Transverse colon (tissue), 4 donors: ENCODE measurements around the gene CYP27A1. TPM values are rescaled to one million over a fixed set of nuclear protein-coding genes. Genes with fewer than 3 reads are reported as not detected.

Source experiments
- DNase-seq: peaks from one replicate; pipeline ENCODE4 v3.0.0-alpha.2; 2019
- H3K27ac ChIP-seq, 4 donors: fragments of 200-600 bp; sonication (generic); 2 replicates each; pipeline ENCODE4 v1.5.1; 2016 to 2018; ENCODE audit warnings: inconsistent platforms in 4 of 4
- H3K27me3 ChIP-seq: fragments of 200-600 bp; sonication (generic); 2 replicates; pipeline ENCODE4 v1.5.1; 2017; ENCODE audit warnings: inconsistent platforms
- H3K36me3 ChIP-seq, 4 donors: fragments of 200-600 bp; sonication (generic); 2 replicates each; pipeline ENCODE4 v1.5.1; 2017 to 2019; ENCODE audit warnings: inconsistent platforms in 4 of 4
- H3K4me1 ChIP-seq, 4 donors: fragments of 200-600 bp; sonication (generic); 2 replicates each; pipeline ENCODE4 v1.5.1; 2017 to 2020; ENCODE audit warnings: inconsistent platforms in 4 of 4
- H3K4me3 ChIP-seq, 4 donors: fragments of 200-600 bp; sonication (generic); 1 replicate in 1 of 4; 2 replicates in 3 of 4; pipeline versions ENCODE4 v1.5.1 to v1.6.1; 2017 to 2019; ENCODE audit warnings: inconsistent platforms in 4 of 4
- H3K9me3 ChIP-seq, 2 donors: fragments of 200-600 bp; sonication (generic); 2 replicates each; pipeline ENCODE4 v1.5.1; 2017 to 2019; ENCODE audit warnings: inconsistent platforms in 2 of 2
- CTCF ChIP-seq, 5 experiments: fragments of 200-600 bp in 3 of 5; fragments of 450-650 bp in 2 of 5; sonication (generic) in 3 of 5; IDR thresholded peaks; 1 replicate in 2 of 5; 2 replicates in 3 of 5; pipeline ENCODE4 v1.5.1; 2016 to 2017; ENCODE audit warnings: antibody characterized with exemption in 5 of 5, inconsistent platforms in 3 of 5, mild to moderate bottlenecking in 2 of 5, moderate library complexity in 1 of 5
- EP300 ChIP-seq: sonication (generic); formaldehyde crosslinking; IDR thresholded peaks from one replicate; pipeline ENCODE4 v1.6.1; 2017; ENCODE audit warnings: antibody characterized with exemption, low read depth
- POLR2A ChIP-seq: fragments of 450-650 bp; IDR thresholded peaks from one replicate; pipeline ENCODE4 v1.6.1; 2016; ENCODE audit warnings: antibody characterized with exemption, mild to moderate bottlenecking, moderate library complexity
- POLR2AphosphoS5 ChIP-seq, 3 donors: sonication (generic); formaldehyde crosslinking; IDR thresholded peaks; one replicate each; pipeline ENCODE4 v1.6.1; 2016; ENCODE audit warnings: antibody characterized with exemption in 3 of 3
- WGBS, 2 donors: methylation state at CpG; one replicate each; pipeline ENCODE4 v1.1.5; 2018; ENCODE audit warnings: low coverage in 1 of 2; 5-methylcytosine and 5-hydroxymethylcytosine counted together
- in situ Hi-C, 4 donors: fragments of 200-750 bp; cut with MboI; loops; one replicate each; pipeline versions ENCODE4 v1.15.0 to v1.15.1; 2017; ENCODE audit warnings: low sequenced_read_pairs in 3 of 4, low pct_ligation_motif_present in 1 of 4, low pct_unique_long_range_greater_than_20kb in 1 of 4
- intact Hi-C: fragments of 100-400 bp; cut with DNase I; formaldehyde crosslinking; loops from one replicate; pipeline ENCODE4 v1.15.1; 2023; ENCODE audit warnings: low total_unique reads
- total RNA-seq, 4 donors: library from RNA; depleted of rRNA; stranded (reverse); fragments of >200 nt; gene quantifications; one replicate each; pipeline ENCODE4 v1.1.0, GENCODE V29; 2016

Gene CYP27A1
- total RNA-seq, 4 donors from 2014 or later: 48.3 to 159 (median 75.5) TPM

GRCh38 chr2:218832081-218832480 is 50.1 kb downstream of the CYP27A1 start:
- Histone ChIP-seq H3K27ac (no peak overlapping the region), H3K27me3 (peaks cover 40% of the 10 kb centered on the region), H3K36me3 (no peaks in the 10 kb centered on the region), H3K4me1 (no peaks in the 10 kb centered on the region), H3K4me3 (no peak overlapping the region), H3K9me3 (peaks cover 0 to under 1% of the 10 kb centered on the region in 2 donors)
- in situ Hi-C loops: loop anchor here (10.0 to 25.0 kb wide), 4 partner anchors 95 to 120 kb away; partner anchors contain the start of gene TTLL4 (in 1 of the 4)
- WGBS, 2 donors: 80% methylated on average over 3 of the region's 3 CpGs; no CpG with 5 or more reads in 1 of the 2 donors
- intact Hi-C loops: no loop called here
- no peak for DNase-seq
- TF ChIP-seq CTCF (IDR thresholded peaks at IDR 0.05): no peak

- in situ Hi-C loops (loop anchor here (10.0 to 25.0 kb wide), 4 partner anchors 95 to 120 kb away; partner anchors contain the start of gene TTLL4 (in 1 of the 4)), intact Hi-C loops (no loop called here)
- H3K27ac ChIP-seq: no peak overlapping the region
- DNase-seq: no peak
- no peaks in the 10 kb centered on the region for H3K4me1 ChIP-seq
- peaks cover 0 to 1% (median 0%) of the 10 kb centered on the region in 4 donors for H3K36me3 ChIP-seq
- peaks cover 3 to 5% of the 10 kb centered on the region in 2 donors for H3K9me3 ChIP-seq
- 66 to 80% methylated on average over 1 to 3 of the region's 3 CpGs for WGBS, 2 donors
- TF ChIP-seq POLR2A (no peak), CTCF (IDR thresholded peaks at IDR 0.05) (no peak), EP300 (no peak), POLR2AphosphoS5 (IDR thresholded peaks at IDR 0.05) (no peak)
- peaks cover 45% of the 10 kb centered on the region for H3K27me3 ChIP-seq
- no peak overlapping the region for H3K4me3 ChIP-seq
These were observed 50.6 kb downstream of the CYP27A1 start for GRCh38 chr2:218832520-218832919.

- TF ChIP-seq POLR2AphosphoS5 (IDR thresholded peaks at IDR 0.05): no peak
- TF ChIP-seq POLR2A: no peak
- TF ChIP-seq CTCF (IDR thresholded peaks at IDR 0.05): no peak
- no peak for TF ChIP-seq EP300
- no peak overlapping the region for H3K4me3 ChIP-seq
- intact Hi-C loops: no loop called here
- in situ Hi-C loops: loop anchor here (10.0 to 25.0 kb wide), 4 partner anchors 96 to 121 kb away; partner anchors contain the start of gene TTLL4 (in 1 of the 4)
- peaks cover 0 to 1% (median 0%) of the 10 kb centered on the region in 4 donors for H3K36me3 ChIP-seq
- H3K4me1 ChIP-seq: no peaks in the 10 kb centered on the region
- no peak for DNase-seq
- H3K9me3 ChIP-seq: peaks cover 5 to 6% of the 10 kb centered on the region in 2 donors
- 74% methylated on average over 4 of the region's 4 CpGs; no CpG with 5 or more reads in 1 of the 2 donors for WGBS, 2 donors
- H3K27me3 ChIP-seq: peaks cover 47% of the 10 kb centered on the region
- no peak overlapping the region for H3K27ac ChIP-seq
These were observed 51.2 kb downstream of the CYP27A1 start for GRCh38 chr2:218833023-218833609.

GRCh38 chr2:218834685-218835084 is 52.7 kb downstream of the CYP27A1 start:
- Histone ChIP-seq H3K9me3 (peaks cover 5 to 6% of the 10 kb centered on the region in 2 donors), H3K27ac (no peak overlapping the region), H3K4me3 (no peak overlapping the region), H3K27me3 (peaks cover 51% of the 10 kb centered on the region), H3K4me1 (no peaks in the 10 kb centered on the region), H3K36me3 (peaks cover 0 to 1% (median 0%) of the 10 kb centered on the region in 4 donors)
- DNase-seq: no peak
- in situ Hi-C loops: loop anchor here (10.0 to 25.0 kb wide), 4 partner anchors 97 to 122 kb away; partner anchors contain the start of gene TTLL4 (in 1 of the 4)
- WGBS, 2 donors: 65 to 80% methylated on average over 1 to 4 of the region's 4 CpGs
- intact Hi-C loops: no loop called here
- TF ChIP-seq CTCF (IDR thresholded peaks at IDR 0.05): no peak
- no peak for TF ChIP-seq EP300
- no peak for TF ChIP-seq POLR2AphosphoS5 (IDR thresholded peaks at IDR 0.05)
- no peak for TF ChIP-seq POLR2A
